ENCODE data around the gene FN1.
"Not testable (repeated sequence)": the region's sequence is repeated elsewhere in the genome, so short reads cannot be mapped to it uniquely, and the experiment has no call there.

FN1 gene

GRCh38 chr2:215419769-215420470 lies 15.9 kb downstream of the FN1 start:
- no peak overlapping the region for H3K27ac Mint-ChIP-seq
- H3K36me3 Mint-ChIP-seq (ENCODE audit: low read depth) = no peaks in the 10 kb centered on the region
- H3K4me3 Mint-ChIP-seq = no peak overlapping the region
- H3K27me3 Mint-ChIP-seq = peaks cover 57% of the 10 kb centered on the region
- H3K4me1 Mint-ChIP-seq (ENCODE audit: low read depth) = no peaks in the 10 kb centered on the region
- H3K9me3 Mint-ChIP-seq = no peaks in the 10 kb centered on the region

- peaks cover 59% of the 10 kb centered on the region for H3K27me3 Mint-ChIP-seq
- no peaks in the 10 kb centered on the region for H3K36me3 Mint-ChIP-seq (ENCODE audit: low read depth)
- no peaks in the 10 kb centered on the region for H3K9me3 Mint-ChIP-seq
- no peaks in the 10 kb centered on the region for H3K4me1 Mint-ChIP-seq (ENCODE audit: low read depth)
- no peak overlapping the region for H3K4me3 Mint-ChIP-seq
- no peak overlapping the region for H3K27ac Mint-ChIP-seq
Measured at GRCh38 chr2:215419113-215419512, 16.8 kb downstream of the FN1 start.

- H3K4me1 Mint-ChIP-seq (ENCODE audit: low read depth) = no peaks in the 10 kb centered on the region
- no peak overlapping the region for H3K27ac Mint-ChIP-seq
- no peaks in the 10 kb centered on the region for H3K36me3 Mint-ChIP-seq (ENCODE audit: low read depth)
- peaks cover 57% of the 10 kb centered on the region for H3K27me3 Mint-ChIP-seq
- no peaks in the 10 kb centered on the region for H3K9me3 Mint-ChIP-seq
- H3K4me3 Mint-ChIP-seq = no peak overlapping the region
Measured at GRCh38 chr2:215418064-215418963, 17.6 kb downstream of the FN1 start.

- Mint-ChIP-seq H3K4me3 (no peak overlapping the region), H3K9me3 (no peaks in the 10 kb centered on the region), H3K27ac (no peak overlapping the region), H3K4me1 (ENCODE audit: low read depth) (no peaks in the 10 kb centered on the region), H3K27me3 (peaks cover 57% of the 10 kb centered on the region), H3K36me3 (ENCODE audit: low read depth) (no peaks in the 10 kb centered on the region)
Measured at GRCh38 chr2:215417400-215417951, 18.4 kb downstream of the FN1 start.

- Mint-ChIP-seq H3K27ac (no peak overlapping the region), H3K4me3 (no peak overlapping the region), H3K36me3 (ENCODE audit: low read depth) (no peaks in the 10 kb centered on the region)
Measured at GRCh38 chr2:215416656-215417055, 19.2 kb downstream of the FN1 start.

GRCh38 chr2:215415820-215416577 lies 19.9 kb downstream of the FN1 start:
- Mint-ChIP-seq H3K9me3 (no peaks in the 10 kb centered on the region), H3K27me3 (peaks cover 46% of the 10 kb centered on the region), H3K36me3 (ENCODE audit: low read depth) (no peaks in the 10 kb centered on the region), H3K4me1 (ENCODE audit: low read depth) (peaks cover 4% of the 10 kb centered on the region), H3K27ac (no peak overlapping the region), H3K4me3 (no peak overlapping the region)

More at GRCh38 chr2:215416656-215417055, 19.2 kb downstream of the FN1 start:
- Mint-ChIP-seq H3K4me1 (ENCODE audit: low read depth) (no peaks in the 10 kb centered on the region), H3K9me3 (no peaks in the 10 kb centered on the region), H3K27me3 (peaks cover 52% of the 10 kb centered on the region)

GRCh38 chr2:215415218-215415617 lies 20.6 kb downstream of the FN1 start:
- Mint-ChIP-seq H3K4me1 (ENCODE audit: low read depth) (peaks cover 10% of the 10 kb centered on the region), H3K36me3 (ENCODE audit: low read depth) (no peaks in the 10 kb centered on the region), H3K4me3 (no peak overlapping the region), H3K27me3 (peaks cover 39% of the 10 kb centered on the region), H3K9me3 (no peaks in the 10 kb centered on the region), H3K27ac (no peak overlapping the region)

GRCh38 chr2:215414674-215415073 lies 21.2 kb downstream of the FN1 start:
- peaks cover 15% of the 10 kb centered on the region for H3K4me1 Mint-ChIP-seq (ENCODE audit: low read depth)
- H3K9me3 Mint-ChIP-seq = no peaks in the 10 kb centered on the region
- no peaks in the 10 kb centered on the region for H3K36me3 Mint-ChIP-seq (ENCODE audit: low read depth)
- H3K27ac Mint-ChIP-seq = no peak overlapping the region
- H3K27me3 Mint-ChIP-seq = peaks cover 39% of the 10 kb centered on the region
- H3K4me3 Mint-ChIP-seq = no peak overlapping the region

- Mint-ChIP-seq H3K36me3 (ENCODE audit: low read depth) (no peaks in the 10 kb centered on the region), H3K4me3 (no peak overlapping the region), H3K9me3 (no peaks in the 10 kb centered on the region), H3K4me1 (ENCODE audit: low read depth) (peaks cover 22% of the 10 kb centered on the region), H3K27ac (no peak overlapping the region), H3K27me3 (peaks cover 40% of the 10 kb centered on the region)
Measured at GRCh38 chr2:215413974-215414373, 21.9 kb downstream of the FN1 start.

- no peak overlapping the region for H3K27ac Mint-ChIP-seq
- H3K4me3 Mint-ChIP-seq = no peak overlapping the region
- peaks cover 41% of the 10 kb centered on the region for H3K27me3 Mint-ChIP-seq
- H3K9me3 Mint-ChIP-seq = no peaks in the 10 kb centered on the region
- peaks cover 26% of the 10 kb centered on the region for H3K4me1 Mint-ChIP-seq (ENCODE audit: low read depth)
- no peaks in the 10 kb centered on the region for H3K36me3 Mint-ChIP-seq (ENCODE audit: low read depth)
Measured at GRCh38 chr2:215413484-215413777, 22.4 kb downstream of the FN1 start.

GRCh38 chr2:215411941-215412743 lies 23.7 kb downstream of the FN1 start:
- Mint-ChIP-seq H3K27me3 (peaks cover 41% of the 10 kb centered on the region), H3K4me1 (ENCODE audit: low read depth) (peaks cover 26% of the 10 kb centered on the region), H3K36me3 (ENCODE audit: low read depth) (no peaks in the 10 kb centered on the region), H3K4me3 (no peak overlapping the region), H3K9me3 (no peaks in the 10 kb centered on the region), H3K27ac (no peak overlapping the region)

- Mint-ChIP-seq H3K27me3 (peaks cover 45% of the 10 kb centered on the region), H3K4me1 (ENCODE audit: low read depth) (peaks cover 26% of the 10 kb centered on the region), H3K36me3 (ENCODE audit: low read depth) (no peaks in the 10 kb centered on the region), H3K9me3 (no peaks in the 10 kb centered on the region), H3K27ac (peak overlapping the region; percentile 29), H3K4me3 (no peak overlapping the region)
Measured at GRCh38 chr2:215410932-215411285, 25.0 kb downstream of the FN1 start.

- peak overlapping the region; percentile 29 for H3K27ac Mint-ChIP-seq
- not testable (repeated sequence) for H3K4me3 Mint-ChIP-seq; H3K9me3 Mint-ChIP-seq; H3K36me3 Mint-ChIP-seq (ENCODE audit: low read depth)
- H3K4me1 Mint-ChIP-seq (ENCODE audit: low read depth) = peaks cover 26% of the 10 kb centered on the region
- H3K27me3 Mint-ChIP-seq = peaks cover 48% of the 10 kb centered on the region
Measured at GRCh38 chr2:215410181-215410931, 25.5 kb downstream of the FN1 start.
